ENCODE data around the gene PPIE. TPM values are rescaled to one million over a fixed set of nuclear protein-coding genes. Genes with fewer than 3 reads are reported as not detected.

PPIE gene
- total and polyA plus RNA-seq, 4 donors, result 28.4 to 55.9 (median 50.2) TPM

GRCh38 chr1:39732730-39733129 is 6.0 kb upstream of the PPIE start:
- peaks cover 19% of the 10 kb centered on the region for H3K27me3 ChIP-seq (ENCODE audit: control insufficient read depth, insufficient read depth, low read length)
- no peaks in the 10 kb centered on the region for H3K36me3 ChIP-seq (ENCODE audit: control insufficient read depth, insufficient read depth, low read length)
- WGBS (ENCODE audit: insufficient coverage), result 77% methylated on average over 2 of the region's 3 CpGs
- no peak overlapping the region for H3K27ac ChIP-seq (ENCODE audit: low read depth, low read length)
- H3K4me3 ChIP-seq (ENCODE audit: low read depth, low read length), result no peak overlapping the region
- peaks cover 6% of the 10 kb centered on the region for H3K4me1 ChIP-seq (ENCODE audit: control insufficient read depth, insufficient read depth, low read length)
- no peaks in the 10 kb centered on the region for H3K9me3 ChIP-seq (ENCODE audit: control insufficient read depth, insufficient read depth, low read length)
- DNase-seq (ENCODE audit: low read depth in 4 of 6, low spot score in 6 of 6), result no peak

GRCh38 chr1:39733161-39733560 is 5.5 kb upstream of the PPIE start:
- Histone ChIP-seq H3K4me3 (ENCODE audit: low read depth, low read length) (no peak overlapping the region), H3K27ac (ENCODE audit: low read depth, low read length) (no peak overlapping the region), H3K27me3 (ENCODE audit: control insufficient read depth, insufficient read depth, low read length) (peaks cover 15% of the 10 kb centered on the region), H3K36me3 (ENCODE audit: control insufficient read depth, insufficient read depth, low read length) (no peaks in the 10 kb centered on the region), H3K4me1 (ENCODE audit: control insufficient read depth, insufficient read depth, low read length) (peaks cover 7% of the 10 kb centered on the region), H3K9me3 (ENCODE audit: control insufficient read depth, insufficient read depth, low read length) (no peaks in the 10 kb centered on the region)
- no peak for DNase-seq (ENCODE audit: low read depth in 4 of 6, low spot score in 6 of 6)
- 45% methylated on average over 4 of the region's 7 CpGs for WGBS (ENCODE audit: insufficient coverage)

- no peak overlapping the region for H3K4me3 ChIP-seq (ENCODE audit: low read depth, low read length)
- H3K27ac ChIP-seq (ENCODE audit: low read depth, low read length), result no peak overlapping the region
- H3K4me1 ChIP-seq (ENCODE audit: control insufficient read depth, insufficient read depth, low read length), result peaks cover 27% of the 10 kb centered on the region
- DNase-seq (ENCODE audit: low read depth in 4 of 6, low spot score in 6 of 6), result no peak
- WGBS (ENCODE audit: insufficient coverage), result no CpG with 5 or more reads among the region's 3 CpGs
- no peaks in the 10 kb centered on the region for H3K36me3 ChIP-seq (ENCODE audit: control insufficient read depth, insufficient read depth, low read length)
- no peaks in the 10 kb centered on the region for H3K9me3 ChIP-seq (ENCODE audit: control insufficient read depth, insufficient read depth, low read length)
- peaks cover 5% of the 10 kb centered on the region for H3K27me3 ChIP-seq (ENCODE audit: control insufficient read depth, insufficient read depth, low read length)
Observed at GRCh38 chr1:39735731-39736130, 3.0 kb upstream of the PPIE start.

- WGBS (ENCODE audit: insufficient coverage), result 82% methylated on average over 1 of the region's 9 CpGs
- H3K27me3 ChIP-seq (ENCODE audit: control insufficient read depth, insufficient read depth, low read length), result peaks cover 1% of the 10 kb centered on the region
- H3K9me3 ChIP-seq (ENCODE audit: control insufficient read depth, insufficient read depth, low read length), result no peaks in the 10 kb centered on the region
- H3K27ac ChIP-seq (ENCODE audit: low read depth, low read length), result peak overlapping the region; percentile 7
- H3K4me1 ChIP-seq (ENCODE audit: control insufficient read depth, insufficient read depth, low read length), result peaks cover 25% of the 10 kb centered on the region
- H3K4me3 ChIP-seq (ENCODE audit: low read depth, low read length), result no peak overlapping the region
- DNase-seq (ENCODE audit: low read depth in 4 of 6, low spot score in 6 of 6), result peak in 1 of 6 donors; percentile 28
- no peaks in the 10 kb centered on the region for H3K36me3 ChIP-seq (ENCODE audit: control insufficient read depth, insufficient read depth, low read length)
Observed at GRCh38 chr1:39737546-39738169, 1.0 kb upstream of the PPIE start.

GRCh38 chr1:39745016-39745670 is 6.5 kb downstream of the PPIE start:
- Histone ChIP-seq H3K4me1 (ENCODE audit: control insufficient read depth, insufficient read depth, low read length) (peaks cover 3% of the 10 kb centered on the region), H3K4me3 (ENCODE audit: low read depth, low read length) (no peak overlapping the region), H3K27me3 (ENCODE audit: control insufficient read depth, insufficient read depth, low read length) (no peaks in the 10 kb centered on the region), H3K9me3 (ENCODE audit: control insufficient read depth, insufficient read depth, low read length) (no peaks in the 10 kb centered on the region), H3K36me3 (ENCODE audit: control insufficient read depth, insufficient read depth, low read length) (peaks cover 55% of the 10 kb centered on the region), H3K27ac (ENCODE audit: low read depth, low read length) (no peak overlapping the region)
- 96% methylated on average over 12 of the region's 16 CpGs for WGBS (ENCODE audit: insufficient coverage)
- DNase-seq (ENCODE audit: low read depth in 4 of 6, low spot score in 6 of 6), result no peak

- H3K36me3 ChIP-seq (ENCODE audit: control insufficient read depth, insufficient read depth, low read length), result peaks cover 76% of the 10 kb centered on the region
- WGBS (ENCODE audit: insufficient coverage), result 100% methylated on average over 4 of the region's 7 CpGs
- no peak overlapping the region for H3K27ac ChIP-seq (ENCODE audit: low read depth, low read length)
- H3K9me3 ChIP-seq (ENCODE audit: control insufficient read depth, insufficient read depth, low read length), result no peaks in the 10 kb centered on the region
- DNase-seq (ENCODE audit: low read depth in 4 of 6, low spot score in 6 of 6), result no peak
- H3K4me3 ChIP-seq (ENCODE audit: low read depth, low read length), result no peak overlapping the region
- H3K27me3 ChIP-seq (ENCODE audit: control insufficient read depth, insufficient read depth, low read length), result no peaks in the 10 kb centered on the region
- H3K4me1 ChIP-seq (ENCODE audit: control insufficient read depth, insufficient read depth, low read length), result no peaks in the 10 kb centered on the region
Observed at GRCh38 chr1:39751595-39751994, 12.9 kb downstream of the PPIE start.

GRCh38 chr1:39752703-39753102 is 14.0 kb downstream of the PPIE start:
- no peak for DNase-seq (ENCODE audit: low read depth in 4 of 6, low spot score in 6 of 6)
- Histone ChIP-seq H3K27ac (ENCODE audit: low read depth, low read length) (no peak overlapping the region), H3K4me1 (ENCODE audit: control insufficient read depth, insufficient read depth, low read length) (no peaks in the 10 kb centered on the region), H3K36me3 (ENCODE audit: control insufficient read depth, insufficient read depth, low read length) (peaks cover 71% of the 10 kb centered on the region), H3K4me3 (ENCODE audit: low read depth, low read length) (no peak overlapping the region), H3K9me3 (ENCODE audit: control insufficient read depth, insufficient read depth, low read length) (no peaks in the 10 kb centered on the region), H3K27me3 (ENCODE audit: control insufficient read depth, insufficient read depth, low read length) (no peaks in the 10 kb centered on the region)
- 91% methylated on average over 6 of the region's 6 CpGs for WGBS (ENCODE audit: insufficient coverage)

- Histone ChIP-seq H3K36me3 (ENCODE audit: control insufficient read depth, insufficient read depth, low read length) (peaks cover 71% of the 10 kb centered on the region), H3K27ac (ENCODE audit: low read depth, low read length) (no peak overlapping the region), H3K9me3 (ENCODE audit: control insufficient read depth, insufficient read depth, low read length) (no peaks in the 10 kb centered on the region), H3K4me1 (ENCODE audit: control insufficient read depth, insufficient read depth, low read length) (no peaks in the 10 kb centered on the region), H3K27me3 (ENCODE audit: control insufficient read depth, insufficient read depth, low read length) (no peaks in the 10 kb centered on the region), H3K4me3 (ENCODE audit: low read depth, low read length) (no peak overlapping the region)
- DNase-seq (ENCODE audit: low read depth in 4 of 6, low spot score in 6 of 6), result no peak
- WGBS (ENCODE audit: insufficient coverage), result 90% methylated on average over 12 of the region's 16 CpGs
Observed at GRCh38 chr1:39753132-39754025, 14.7 kb downstream of the PPIE start.

- no peak overlapping the region for H3K27ac ChIP-seq (ENCODE audit: low read depth, low read length)
Observed at GRCh38 chr1:39754026-39754570, 15.4 kb downstream of the PPIE start.

More at GRCh38 chr1:39754026-39754570, 15.4 kb downstream of the PPIE start:
- no peaks in the 10 kb centered on the region for H3K4me1 ChIP-seq (ENCODE audit: control insufficient read depth, insufficient read depth, low read length)
- H3K27me3 ChIP-seq (ENCODE audit: control insufficient read depth, insufficient read depth, low read length), result no peaks in the 10 kb centered on the region
- no peaks in the 10 kb centered on the region for H3K9me3 ChIP-seq (ENCODE audit: control insufficient read depth, insufficient read depth, low read length)
- H3K36me3 ChIP-seq (ENCODE audit: control insufficient read depth, insufficient read depth, low read length), result peaks cover 72% of the 10 kb centered on the region
- no CpG with 5 or more reads among the region's 2 CpGs for WGBS (ENCODE audit: insufficient coverage)
- peak in 1 of 6 donors; percentile 64 for DNase-seq (ENCODE audit: low read depth in 4 of 6, low spot score in 6 of 6)
- H3K4me3 ChIP-seq (ENCODE audit: low read depth, low read length), result no peak overlapping the region
